Measurements from ENCODE around the gene DNAH10.

The DNAH10 gene

DNA sequence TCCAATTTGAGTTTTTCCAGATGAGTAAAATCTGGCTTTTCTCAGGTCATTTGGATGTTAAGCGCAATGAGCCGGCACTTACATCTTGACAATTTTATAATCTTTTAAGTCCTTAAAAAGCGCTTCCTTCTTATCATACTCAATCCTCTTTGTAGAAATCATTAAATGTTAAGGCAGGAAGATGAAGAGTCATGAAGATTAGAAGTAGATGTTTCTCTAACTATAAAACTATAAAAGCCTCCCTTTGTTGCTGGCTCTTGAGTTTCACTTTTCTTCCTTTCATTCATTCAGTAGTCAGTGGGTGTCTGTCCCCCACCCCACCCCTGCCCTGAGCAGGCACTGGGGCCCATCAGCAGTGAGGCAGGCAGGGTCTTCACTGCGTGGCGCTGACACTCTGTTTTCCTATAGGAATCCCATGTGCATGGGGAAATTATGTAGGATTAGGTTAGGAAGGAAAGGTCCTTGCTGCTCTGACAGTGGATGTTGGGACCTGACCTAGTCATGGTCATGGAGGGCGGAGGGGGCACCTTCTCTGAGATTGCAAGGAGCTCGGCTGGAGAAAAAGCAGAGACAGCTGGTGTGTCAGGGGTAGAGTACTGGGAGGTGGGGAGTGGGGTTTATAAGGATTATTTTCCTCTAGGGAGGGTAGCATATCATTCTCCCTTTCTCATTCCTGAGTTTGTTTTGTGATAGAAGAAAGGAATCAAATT is 144.8 kb downstream of the DNAH10 start:
- TF ChIP-seq, protein P1, sequence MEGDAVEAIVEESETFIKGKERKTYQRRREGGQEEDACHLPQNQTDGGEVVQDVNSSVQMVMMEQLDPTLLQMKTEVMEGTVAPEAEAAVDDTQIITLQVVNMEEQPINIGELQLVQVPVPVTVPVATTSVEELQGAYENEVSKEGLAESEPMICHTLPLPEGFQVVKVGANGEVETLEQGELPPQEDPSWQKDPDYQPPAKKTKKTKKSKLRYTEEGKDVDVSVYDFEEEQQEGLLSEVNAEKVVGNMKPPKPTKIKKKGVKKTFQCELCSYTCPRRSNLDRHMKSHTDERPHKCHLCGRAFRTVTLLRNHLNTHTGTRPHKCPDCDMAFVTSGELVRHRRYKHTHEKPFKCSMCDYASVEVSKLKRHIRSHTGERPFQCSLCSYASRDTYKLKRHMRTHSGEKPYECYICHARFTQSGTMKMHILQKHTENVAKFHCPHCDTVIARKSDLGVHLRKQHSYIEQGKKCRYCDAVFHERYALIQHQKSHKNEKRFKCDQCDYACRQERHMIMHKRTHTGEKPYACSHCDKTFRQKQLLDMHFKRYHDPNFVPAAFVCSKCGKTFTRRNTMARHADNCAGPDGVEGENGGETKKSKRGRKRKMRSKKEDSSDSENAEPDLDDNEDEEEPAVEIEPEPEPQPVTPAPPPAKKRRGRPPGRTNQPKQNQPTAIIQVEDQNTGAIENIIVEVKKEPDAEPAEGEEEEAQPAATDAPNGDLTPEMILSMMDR (conservative IDR thresholded peaks at IDR 0.05; ENCODE audit: low read length) = no peak
- no peak for TF ChIP-seq EZH2phosphoT487 (IDR thresholded peaks at IDR 0.05; ENCODE audit: borderline replicate concordance)
- Histone ChIP-seq H2AFZ (ENCODE audit: low read length) (no peak overlapping the region), H4K20me1 (ENCODE audit: insufficient read depth, low read length, poor library complexity, severe bottlenecking) (no peaks in the 10 kb centered on the region), H3K9ac (ENCODE audit: low read depth, low read length, poor library complexity, severe bottlenecking) (no peak overlapping the region), H3K27me3 (ENCODE audit: insufficient read depth, low read length, poor library complexity, severe bottlenecking) (no peaks in the 10 kb centered on the region), H3K9me3 (ENCODE audit: insufficient read depth, low read depth, low read length) (no peaks in the 10 kb centered on the region), H3K4me2 (ENCODE audit: low read depth, low read length, poor library complexity, severe bottlenecking) (no peak overlapping the region), H3K36me3 (ENCODE audit: insufficient read depth, low read length) (no peaks in the 10 kb centered on the region), H3K79me2 (ENCODE audit: insufficient read depth, low read length) (no peaks in the 10 kb centered on the region), H3K9me2 (replicated peaks; ENCODE audit: low read depth, low read length) (no peaks in the 10 kb centered on the region), H3K4me3 (ENCODE audit: low read length, poor library complexity, severe bottlenecking) (no peak overlapping the region), H3K4me1 (ENCODE audit: insufficient read depth, low read length, poor library complexity, severe bottlenecking) (no peaks in the 10 kb centered on the region), H3F3A (ENCODE audit: low read depth) (peaks cover 9% of the 10 kb centered on the region)

DNA sequence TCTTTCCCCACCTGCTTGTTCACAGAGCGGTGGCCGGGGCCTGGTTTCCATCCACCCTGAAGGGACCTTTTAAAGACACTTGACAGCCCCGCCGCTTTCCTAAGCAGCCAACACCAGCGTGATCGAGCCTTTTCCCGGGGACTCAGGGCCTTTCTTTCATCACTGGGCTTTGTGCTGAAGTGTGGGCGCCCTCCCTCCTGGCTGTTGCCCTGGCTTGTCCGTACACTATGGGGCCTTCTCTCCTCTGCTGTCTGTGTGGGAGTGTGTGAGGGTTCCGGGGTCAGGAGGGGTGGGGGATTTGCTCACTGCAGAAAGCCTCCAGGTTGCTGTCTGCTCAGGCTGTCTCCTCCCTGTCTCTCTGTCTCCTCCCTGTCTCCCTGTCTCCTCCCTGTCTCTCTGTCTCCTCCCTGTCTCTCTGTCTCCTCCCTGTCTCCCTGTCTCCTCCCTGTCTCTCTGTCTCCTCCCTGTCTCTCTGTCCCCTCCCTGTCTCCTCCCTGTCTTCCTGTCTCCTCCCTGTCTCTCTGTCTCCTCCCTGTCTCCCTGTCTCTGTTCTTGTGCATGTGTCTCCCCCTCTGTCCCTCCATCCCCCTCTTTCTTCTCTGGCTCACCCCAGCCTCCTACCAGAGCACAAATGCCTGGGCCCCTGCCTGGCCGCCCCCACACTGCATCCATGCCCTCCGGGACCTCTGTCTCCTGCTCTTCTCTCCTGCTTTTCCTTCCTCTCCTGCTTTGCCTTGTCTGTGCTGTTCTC is 145.8 kb downstream of the DNAH10 start:
- TF ChIP-seq, protein P1 (conservative IDR thresholded peaks at IDR 0.05; ENCODE audit: low read length) = no peak
- no peak for TF ChIP-seq EZH2phosphoT487 (IDR thresholded peaks at IDR 0.05; ENCODE audit: borderline replicate concordance)
- H3K4me1 ChIP-seq (ENCODE audit: insufficient read depth, low read length, poor library complexity, severe bottlenecking) = no peaks in the 10 kb centered on the region
- H4K20me1 ChIP-seq (ENCODE audit: insufficient read depth, low read length, poor library complexity, severe bottlenecking) = no peaks in the 10 kb centered on the region
- no peaks in the 10 kb centered on the region for H3K9me3 ChIP-seq (ENCODE audit: insufficient read depth, low read depth, low read length)
- no peak overlapping the region for H2AFZ ChIP-seq (ENCODE audit: low read length)
- H3K9ac ChIP-seq (ENCODE audit: low read depth, low read length, poor library complexity, severe bottlenecking) = no peak overlapping the region
- no peak overlapping the region for H3K4me3 ChIP-seq (ENCODE audit: low read length, poor library complexity, severe bottlenecking)
- H3K9me2 ChIP-seq (replicated peaks; ENCODE audit: low read depth, low read length) = no peaks in the 10 kb centered on the region
- no peaks in the 10 kb centered on the region for H3K36me3 ChIP-seq (ENCODE audit: insufficient read depth, low read length)
- H3K4me2 ChIP-seq (ENCODE audit: low read depth, low read length, poor library complexity, severe bottlenecking) = no peak overlapping the region
- no peaks in the 10 kb centered on the region for H3K27me3 ChIP-seq (ENCODE audit: insufficient read depth, low read length, poor library complexity, severe bottlenecking)
- H3K79me2 ChIP-seq (ENCODE audit: insufficient read depth, low read length) = no peaks in the 10 kb centered on the region
- H3F3A ChIP-seq (ENCODE audit: low read depth) = peaks cover 15% of the 10 kb centered on the region

DNA sequence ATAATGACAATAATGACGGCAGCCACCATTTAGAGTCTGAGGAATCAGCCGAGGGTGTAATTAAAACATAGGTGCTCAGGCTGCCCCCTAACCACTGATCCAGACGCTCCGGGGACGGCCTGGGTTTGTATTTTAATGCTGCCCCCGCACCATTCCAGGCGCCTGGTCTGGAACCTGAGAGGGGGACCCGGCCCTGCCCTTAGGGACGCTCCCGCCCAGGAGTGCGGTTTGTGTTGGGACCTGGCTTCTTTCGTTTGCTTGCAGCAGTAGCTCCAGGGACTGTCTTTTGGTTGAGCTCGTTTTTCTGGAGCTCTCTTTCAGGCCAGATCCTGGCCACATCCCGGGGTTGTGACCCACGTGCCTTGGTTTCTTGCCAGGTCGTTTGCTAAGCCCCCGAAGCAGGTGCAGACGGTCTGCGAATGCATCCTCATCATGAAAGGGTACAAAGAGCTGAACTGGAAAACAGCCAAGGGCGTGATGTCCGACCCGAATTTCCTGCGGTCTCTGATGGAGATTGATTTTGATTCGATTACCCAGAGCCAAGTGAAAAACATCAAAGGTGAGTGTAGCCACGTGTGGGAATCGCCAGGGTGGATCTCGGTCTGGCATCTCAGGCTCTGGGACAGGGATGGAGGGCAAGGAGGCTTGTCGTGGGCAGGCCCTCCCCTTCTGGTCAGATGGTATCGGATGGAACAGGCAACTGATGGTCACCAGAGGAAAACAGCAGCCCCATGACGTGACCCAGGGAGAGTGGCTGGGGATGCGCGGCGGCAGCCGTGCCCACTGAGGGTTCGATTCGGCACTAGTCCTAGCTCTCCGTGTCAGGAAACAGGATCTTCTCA is 147.0 kb downstream of the DNAH10 start:
- Histone ChIP-seq H3K9me3 (ENCODE audit: insufficient read depth, low read depth, low read length) (no peaks in the 10 kb centered on the region), H3K4me2 (ENCODE audit: low read depth, low read length, poor library complexity, severe bottlenecking) (no peak overlapping the region), H4K20me1 (ENCODE audit: insufficient read depth, low read length, poor library complexity, severe bottlenecking) (no peaks in the 10 kb centered on the region), H3K4me1 (ENCODE audit: insufficient read depth, low read length, poor library complexity, severe bottlenecking) (no peaks in the 10 kb centered on the region), H3K4me3 (ENCODE audit: low read length, poor library complexity, severe bottlenecking) (no peak overlapping the region), H3F3A (ENCODE audit: low read depth) (peaks cover 21% of the 10 kb centered on the region), H3K79me2 (ENCODE audit: insufficient read depth, low read length) (no peaks in the 10 kb centered on the region), H3K36me3 (ENCODE audit: insufficient read depth, low read length) (no peaks in the 10 kb centered on the region), H2AFZ (ENCODE audit: low read length) (no peak overlapping the region), H3K9ac (ENCODE audit: low read depth, low read length, poor library complexity, severe bottlenecking) (no peak overlapping the region), H3K27me3 (ENCODE audit: insufficient read depth, low read length, poor library complexity, severe bottlenecking) (no peaks in the 10 kb centered on the region), H3K9me2 (replicated peaks; ENCODE audit: low read depth, low read length) (no peaks in the 10 kb centered on the region)
- TF ChIP-seq, protein P1 (conservative IDR thresholded peaks at IDR 0.05; ENCODE audit: low read length) = no peak
- no peak for TF ChIP-seq EZH2phosphoT487 (IDR thresholded peaks at IDR 0.05; ENCODE audit: borderline replicate concordance)

All from Loucy (cell line).